DND-41 (cell line): ENCODE results near the gene MAST4.

ENCODE experiments used
- ATAC-seq: fragments of 200-7000 bp; cut with Tn5 transposase; 3 replicates; pipeline ENCODE4 v1.9.1; 2021; ENCODE audit warnings: low read depth; ENCODE audit not compliant: insufficient read depth
- DNase-seq: peaks from one replicate; pipeline ENCODE4 v3.0.0-alpha.2; 2020
- H2AFZ ChIP-seq: 2 replicates; pipeline ENCODE4 v1.6.0; 2012; ENCODE audit warnings: low read depth, low read length
- H3K27ac ChIP-seq: 2 replicates; pipeline ENCODE4 v1.5.1; 2012; ENCODE audit warnings: low read length, inconsistent platforms
- H3K27me3 ChIP-seq: fragments of 200-600 bp; sonication (generic); 2 replicates; pipeline ENCODE4 v1.6.0; 2012; ENCODE audit warnings: low read length, mild to moderate bottlenecking, inconsistent platforms; ENCODE audit not compliant: insufficient read depth, poor library complexity
- H3K36me3 ChIP-seq: 2 replicates; pipeline ENCODE4 v1.5.1; 2012; ENCODE audit warnings: low read length, inconsistent platforms; ENCODE audit not compliant: insufficient read depth
- H3K4me1 ChIP-seq: 2 replicates; pipeline ENCODE4 v1.5.1; 2012; ENCODE audit warnings: mild to moderate bottlenecking, low read length; ENCODE audit not compliant: insufficient read depth
- H3K4me2 ChIP-seq: 2 replicates; pipeline ENCODE4 v1.6.0; 2012; ENCODE audit warnings: mild to moderate bottlenecking, moderate library complexity, low read length, inconsistent platforms; ENCODE audit not compliant: insufficient read depth
- H3K4me3 ChIP-seq, 2 experiments: fragments of 200-600 bp in 1 of 2; shearing (Covaris generic) in 1 of 2; 2 replicates each; pipeline ENCODE4 v1.5.1; 2012 to 2016; ENCODE audit warnings: inconsistent platforms in 2 of 2, low read length in 2 of 2, mild to moderate bottlenecking in 2 of 2, low read depth in 1 of 2, moderate library complexity in 1 of 2
- H3K79me2 ChIP-seq: 2 replicates; pipeline ENCODE4 v1.6.0; 2012; ENCODE audit warnings: low read length, inconsistent platforms; ENCODE audit not compliant: insufficient read depth
- H3K9ac ChIP-seq: 2 replicates; pipeline ENCODE4 v1.6.0; 2012; ENCODE audit warnings: low read depth, mild to moderate bottlenecking, inconsistent platforms, low read length, moderate library complexity
- H3K9me3 ChIP-seq: 2 replicates; pipeline ENCODE4 v1.5.1; 2012; ENCODE audit warnings: low read length, moderate library complexity, mild to moderate bottlenecking, inconsistent platforms; ENCODE audit not compliant: insufficient read depth, severe bottlenecking
- H4K20me1 ChIP-seq: 2 replicates; pipeline ENCODE4 v1.6.0; 2012; ENCODE audit warnings: low read length; ENCODE audit not compliant: insufficient read depth
- CTCF ChIP-seq: IDR thresholded peaks from 2 replicates; pipeline ENCODE4 v1.5.1; 2012; ENCODE audit warnings: borderline replicate concordance, low read length, moderate library complexity, mild to moderate bottlenecking; ENCODE audit not compliant: poor library complexity, severe bottlenecking; ENCODE audit errors: extremely low read depth
- EZH2 ChIP-seq: IDR thresholded peaks from 3 replicates; pipeline ENCODE4 v1.6.1; 2012; ENCODE audit warnings: borderline replicate concordance, low read depth, mild to moderate bottlenecking, moderate library complexity, low read length, inconsistent platforms; ENCODE audit not compliant: severe bottlenecking

Gene MAST4

GRCh38 chr5:66881480-66882161 lies 285.4 kb downstream of the MAST4 start:
- no peaks in the 10 kb centered on the region for H3K4me1 ChIP-seq
- H3K79me2 ChIP-seq = no peaks in the 10 kb centered on the region
- H3K4me2 ChIP-seq = no peak overlapping the region
- H3K36me3 ChIP-seq = no peaks in the 10 kb centered on the region
- H3K9me3 ChIP-seq = no peaks in the 10 kb centered on the region
- H3K4me3 ChIP-seq = no peak overlapping the region
- DNase-seq = no peak
- TF ChIP-seq CTCF (no peak), EZH2 (no peak)
- no peak overlapping the region for H3K27ac ChIP-seq
- no peaks in the 10 kb centered on the region for H4K20me1 ChIP-seq
- no peak for ATAC-seq
- H3K9ac ChIP-seq = no peak overlapping the region
- H3K27me3 ChIP-seq = no peaks in the 10 kb centered on the region
- H2AFZ ChIP-seq = no peak overlapping the region

GRCh38 chr5:66882606-66883227 lies 286.5 kb downstream of the MAST4 start:
- Histone ChIP-seq H3K9me3 (no peaks in the 10 kb centered on the region), H3K27ac (no peak overlapping the region), H3K79me2 (no peaks in the 10 kb centered on the region), H3K4me3 (no peak overlapping the region), H3K4me1 (no peaks in the 10 kb centered on the region), H3K36me3 (no peaks in the 10 kb centered on the region), H3K4me2 (no peak overlapping the region), H3K9ac (no peak overlapping the region), H2AFZ (no peak overlapping the region), H3K27me3 (no peaks in the 10 kb centered on the region), H4K20me1 (no peaks in the 10 kb centered on the region)
- no peak for DNase-seq
- TF ChIP-seq EZH2 (no peak), CTCF (no peak)
- ATAC-seq = no peak

GRCh38 chr5:66884564-66885243 lies 288.5 kb downstream of the MAST4 start:
- DNase-seq = no peak
- no peaks in the 10 kb centered on the region for H3K9me3 ChIP-seq
- no peak for ATAC-seq
- no peak overlapping the region for H3K4me3 ChIP-seq
- H3K27ac ChIP-seq = no peak overlapping the region
- H3K4me1 ChIP-seq = 0 out of 2 replicates have a peak, but pooled peaks cover 2% of the 10 kb centered on the region
- no peaks in the 10 kb centered on the region for H3K36me3 ChIP-seq
- no peaks in the 10 kb centered on the region for H4K20me1 ChIP-seq
- no peak overlapping the region for H3K9ac ChIP-seq
- H2AFZ ChIP-seq = no peak overlapping the region
- H3K4me2 ChIP-seq = no peak overlapping the region
- no peaks in the 10 kb centered on the region for H3K79me2 ChIP-seq
- H3K27me3 ChIP-seq = no peaks in the 10 kb centered on the region
- no peak for TF ChIP-seq CTCF
- TF ChIP-seq EZH2 = no peak
